Tibial nerve (tissue), 3 donors: ENCODE measurements around the gene TAPT1.

ENCODE experiments used
- CTCF ChIP-seq, 5 experiments: fragments of 200-600 bp in 3 of 5; fragments of 450-650 bp in 2 of 5; sonication (generic) in 3 of 5; IDR thresholded peaks; one replicate each; pipeline ENCODE4 v1.5.1; 2016 to 2019; ENCODE audit warnings: antibody characterized with exemption in 5 of 5, mild to moderate bottlenecking in 3 of 5, moderate library complexity in 2 of 5
- POLR2A ChIP-seq, 2 donors: fragments of 450-650 bp; IDR thresholded peaks; one replicate each; pipeline ENCODE4 v1.6.1; 2017; ENCODE audit warnings: antibody characterized with exemption in 2 of 2, mild to moderate bottlenecking in 2 of 2, moderate library complexity in 2 of 2

- TF ChIP-seq CTCF (IDR thresholded peaks at IDR 0.05) (no peak), POLR2A (IDR thresholded peaks at IDR 0.05) (no peak)
These were observed 18.9 kb downstream of the TAPT1 start for GRCh38 chr4:16207409-16207808.
